ENCODE data around the gene CYTH1. TPM values are rescaled to one million over a fixed set of nuclear protein-coding genes. Genes with fewer than 3 reads are reported as not detected.
A peak's percentile ranks its signal among the peaks of the same experiment; 100 is the strongest.
"Not testable (repeated sequence)": the region's sequence is repeated elsewhere in the genome, so short reads cannot be mapped to it uniquely, and the experiment has no call there.

Gene CYTH1
- total RNA-seq, 1 donor from 2014 or later = 147 TPM

DNA sequence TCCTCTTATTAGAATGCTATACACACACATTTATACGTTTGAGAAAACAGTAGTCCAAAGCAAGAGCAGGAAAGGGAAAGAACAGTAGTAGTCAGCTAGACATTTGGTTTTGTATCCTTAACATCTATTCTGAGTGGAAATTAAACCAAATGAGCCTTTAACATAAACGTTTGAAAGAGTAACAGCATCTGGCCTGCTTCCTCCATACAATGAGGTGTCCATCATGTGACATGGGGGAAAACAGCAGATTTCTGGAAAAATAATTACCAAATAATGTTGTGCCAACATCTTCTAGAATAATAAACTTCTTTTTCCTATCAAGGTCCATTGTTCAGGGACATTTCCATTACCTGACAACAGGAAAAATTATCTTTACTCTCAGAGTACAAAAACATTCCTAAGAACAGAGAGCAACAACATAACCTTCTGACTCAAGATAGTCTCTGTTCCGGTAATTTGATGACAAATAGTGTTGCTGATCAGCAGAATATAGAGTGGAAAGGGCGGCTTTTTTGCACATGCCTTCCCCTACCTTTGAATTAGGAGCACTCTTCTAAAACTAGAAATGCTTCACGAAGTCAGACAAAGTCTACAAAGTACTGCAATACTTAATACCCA lies 20.2 kb downstream of the CYTH1 start:
- H3K36me3 Mint-ChIP-seq (ENCODE audit: low read depth) = peaks cover 19% of the 10 kb centered on the region
- H3K27me3 Mint-ChIP-seq (ENCODE audit: insufficient read depth) = no peaks in the 10 kb centered on the region
- H3K9me3 Mint-ChIP-seq = no peaks in the 10 kb centered on the region
- peak overlapping the region; percentile 85 for H3K27ac Mint-ChIP-seq
- no peak for DNase-seq (ENCODE audit: low spot score)
- H3K4me1 Mint-ChIP-seq (ENCODE audit: low read depth) = peaks cover 58% of the 10 kb centered on the region
- intact Hi-C loops (cut with micrococcal nuclease) = no loop called here
- peak overlapping the region; percentile 58 for H3K4me3 Mint-ChIP-seq

DNA sequence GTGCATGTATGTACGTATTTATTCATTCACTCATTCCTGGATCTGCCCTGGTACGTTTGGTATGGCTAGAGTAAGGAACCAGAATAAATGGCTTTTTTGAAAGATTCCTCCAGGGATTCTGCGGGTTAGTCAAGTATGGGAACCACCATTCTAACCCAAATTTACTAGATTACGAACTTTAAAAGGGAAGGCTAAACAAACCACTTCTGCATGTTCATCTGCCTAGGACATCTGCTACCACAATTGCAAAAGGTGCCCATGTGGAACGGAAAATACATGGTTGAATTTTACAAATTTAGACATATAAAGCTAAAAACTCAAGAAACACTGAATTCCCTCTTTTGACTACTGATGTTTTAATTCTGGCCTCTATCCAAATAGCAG lies 22.1 kb downstream of the CYTH1 start:
- no peak for DNase-seq (ENCODE audit: low spot score)
- intact Hi-C loops (cut with micrococcal nuclease) = loop anchor here (1.0 kb wide), 2 partner anchors 11 to 12 kb away; no protein-coding TSS in a partner anchor
- no peaks in the 10 kb centered on the region for H3K27me3 Mint-ChIP-seq (ENCODE audit: insufficient read depth)
- peaks cover 26% of the 10 kb centered on the region for H3K36me3 Mint-ChIP-seq (ENCODE audit: low read depth)
- no peaks in the 10 kb centered on the region for H3K9me3 Mint-ChIP-seq
- peak overlapping the region; percentile 91 for H3K27ac Mint-ChIP-seq
- peak overlapping the region; percentile 61 for H3K4me3 Mint-ChIP-seq
- peaks cover 71% of the 10 kb centered on the region for H3K4me1 Mint-ChIP-seq (ENCODE audit: low read depth)

DNA sequence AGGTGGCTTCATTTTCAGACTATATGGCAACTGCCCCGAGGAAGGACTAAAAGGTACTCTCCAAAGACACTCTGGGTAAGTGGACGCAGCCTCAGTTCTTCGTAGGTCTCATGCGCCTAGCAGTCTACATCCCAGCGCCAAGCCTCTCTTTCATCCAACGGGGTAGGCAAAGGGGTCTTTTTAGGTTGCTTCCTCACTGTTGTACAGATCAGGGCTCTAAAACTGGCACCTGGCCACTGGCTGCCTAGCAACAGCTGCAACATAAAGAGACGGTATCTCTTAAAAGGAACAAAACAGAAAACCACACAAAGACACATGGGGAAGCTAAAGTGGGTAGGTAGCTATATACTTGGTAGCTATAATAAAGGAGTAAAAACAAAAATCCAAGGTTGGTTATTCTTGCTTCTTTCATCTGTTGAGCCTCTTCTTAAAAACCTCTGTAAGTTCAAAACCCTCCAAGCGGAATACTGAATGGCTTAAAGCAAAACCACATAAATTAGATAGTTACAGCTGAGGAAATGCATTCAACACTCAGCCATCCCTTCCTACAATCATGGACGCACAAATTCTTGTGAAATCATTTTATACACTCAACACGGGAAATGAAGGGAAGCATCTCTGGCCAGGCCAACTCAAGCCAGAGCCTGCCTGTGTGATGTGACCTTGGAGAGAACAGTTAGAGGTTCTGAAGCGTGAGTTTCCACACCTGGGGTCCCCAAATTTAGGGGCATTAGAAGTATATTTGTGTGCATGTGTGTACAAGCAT lies 22.7 kb downstream of the CYTH1 start:
- Mint-ChIP-seq H3K4me3 (peak overlapping the region; percentile 61), H3K9me3 (no peaks in the 10 kb centered on the region), H3K36me3 (ENCODE audit: low read depth) (peaks cover 22% of the 10 kb centered on the region), H3K27me3 (ENCODE audit: insufficient read depth) (no peaks in the 10 kb centered on the region), H3K4me1 (ENCODE audit: low read depth) (peaks cover 65% of the 10 kb centered on the region), H3K27ac (peak overlapping the region; percentile 91)
- peak; percentile 61 for DNase-seq (ENCODE audit: low spot score)
- intact Hi-C loops (cut with micrococcal nuclease) = loop anchor here (1.0 kb wide), 2 partner anchors 11 to 12 kb away; no protein-coding TSS in a partner anchor

DNA sequence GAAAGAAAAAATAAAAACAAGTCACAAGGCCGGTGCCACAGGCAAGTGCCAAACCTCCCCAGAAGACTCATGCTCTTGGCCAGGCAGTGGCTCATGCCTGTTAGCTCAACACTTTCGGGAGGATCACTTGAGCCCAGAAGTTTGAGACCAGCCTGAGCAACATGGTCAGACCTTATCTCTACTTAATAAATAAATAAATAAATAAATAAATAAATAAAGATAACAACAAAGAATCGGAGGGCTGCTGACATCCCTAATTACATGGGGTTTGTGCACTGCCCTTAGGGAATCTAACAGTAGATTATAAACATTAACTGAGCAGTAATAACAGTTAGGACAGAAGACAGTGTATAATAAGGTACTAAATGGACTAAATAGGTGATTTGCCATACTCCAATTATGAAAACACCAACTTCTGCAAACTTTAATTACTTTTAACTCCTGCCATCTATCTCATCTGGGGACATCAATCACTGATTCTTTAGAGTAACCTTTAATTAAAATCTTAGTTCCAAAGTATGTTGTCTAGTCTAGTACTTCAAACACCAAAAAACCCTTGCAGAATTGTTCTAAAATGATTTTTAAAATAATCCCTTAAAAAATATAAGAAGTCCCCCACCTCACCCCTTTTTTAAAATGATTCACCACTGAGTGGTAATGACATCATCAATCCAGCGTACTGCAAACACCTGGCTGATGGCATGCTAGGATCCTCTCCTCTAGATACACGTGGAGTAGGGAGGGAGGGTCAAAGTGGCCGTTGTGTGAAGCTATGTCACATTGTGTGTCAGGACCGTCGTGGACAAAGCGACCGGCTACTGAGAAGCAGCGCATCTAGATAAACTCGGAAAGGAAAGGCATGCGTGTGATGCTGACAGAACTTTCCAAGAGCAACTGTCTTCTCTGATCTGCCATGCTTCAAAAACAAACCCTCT lies 28.5 kb downstream of the CYTH1 start:
- Mint-ChIP-seq H3K4me1 (ENCODE audit: low read depth) (peaks cover 78% of the 10 kb centered on the region), H3K4me3 (peak overlapping the region; percentile 32), H3K36me3 (ENCODE audit: low read depth) (peaks cover 24% of the 10 kb centered on the region), H3K27ac (peak overlapping the region; percentile 72), H3K9me3 (no peaks in the 10 kb centered on the region), H3K27me3 (ENCODE audit: insufficient read depth) (no peaks in the 10 kb centered on the region)
- no peak for DNase-seq (ENCODE audit: low spot score)
- intact Hi-C loops (cut with micrococcal nuclease) = no loop called here

DNA sequence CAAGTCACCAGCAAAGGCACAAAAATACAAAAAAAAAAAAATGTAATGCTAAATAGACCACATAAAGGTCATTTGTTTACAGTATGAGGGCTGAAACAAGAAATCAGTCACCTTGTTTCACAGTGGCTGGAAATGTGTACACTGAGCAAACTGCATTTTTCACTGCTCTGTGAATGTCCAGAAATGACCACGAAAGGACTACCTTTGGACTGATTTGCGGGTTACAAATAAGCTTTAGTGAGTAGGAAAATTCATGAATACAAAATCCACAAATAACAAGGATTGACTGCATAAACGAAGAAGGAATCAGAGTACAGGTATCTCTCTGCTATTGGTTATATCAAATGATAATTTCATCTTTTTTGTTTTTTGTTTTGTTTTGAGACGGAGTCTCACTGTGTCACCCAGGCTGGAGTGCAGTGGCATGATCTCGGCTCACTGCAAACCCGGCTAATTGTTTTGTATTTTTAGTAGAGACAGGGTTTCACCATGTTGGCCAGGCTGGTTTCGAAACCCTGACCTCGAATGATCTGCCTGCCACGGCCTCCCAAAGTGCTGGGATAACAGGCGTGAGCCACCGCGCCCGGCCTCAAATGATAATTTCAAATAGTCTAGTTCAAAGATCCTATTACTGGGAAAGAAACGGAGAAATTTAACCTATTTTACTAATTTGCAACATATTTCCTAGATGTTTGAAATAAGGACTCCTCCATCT lies 30.5 kb downstream of the CYTH1 start:
- Mint-ChIP-seq H3K36me3 (ENCODE audit: low read depth) (peaks cover 22% of the 10 kb centered on the region), H3K4me1 (ENCODE audit: low read depth) (peaks cover 81% of the 10 kb centered on the region), H3K9me3 (no peaks in the 10 kb centered on the region), H3K4me3 (peak overlapping the region; percentile 40), H3K27me3 (ENCODE audit: insufficient read depth) (no peaks in the 10 kb centered on the region), H3K27ac (peak overlapping the region; percentile 77)
- no peak for DNase-seq (ENCODE audit: low spot score)
- intact Hi-C loops (cut with micrococcal nuclease) = no loop called here

DNA sequence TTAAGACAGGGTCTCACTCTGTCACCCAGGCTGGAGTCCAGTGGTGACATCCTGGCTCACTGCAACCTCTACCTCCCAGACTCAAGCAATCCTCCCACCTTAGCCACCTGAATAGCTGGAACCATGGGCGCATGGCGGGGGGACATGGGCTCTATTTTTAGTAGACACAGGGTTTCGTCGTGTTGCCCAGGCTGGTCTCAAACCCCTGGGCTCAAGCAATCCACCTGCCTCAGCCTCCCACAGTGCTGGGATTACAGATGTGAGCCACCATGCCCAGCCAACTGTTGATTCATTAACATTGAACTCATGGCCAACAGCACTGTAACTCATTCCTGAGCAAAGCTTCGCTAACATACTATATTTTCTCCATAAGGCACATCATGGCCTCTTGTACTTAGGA lies 31.1 kb downstream of the CYTH1 start:
- DNase-seq (ENCODE audit: low spot score); H3K9me3 Mint-ChIP-seq; H3K4me3 Mint-ChIP-seq; intact Hi-C loops (cut with micrococcal nuclease); H3K27me3 Mint-ChIP-seq (ENCODE audit: insufficient read depth): not testable (repeated sequence)
- Mint-ChIP-seq H3K27ac (peak overlapping the region; percentile 77), H3K4me1 (ENCODE audit: low read depth) (peaks cover 82% of the 10 kb centered on the region), H3K36me3 (ENCODE audit: low read depth) (peaks cover 20% of the 10 kb centered on the region)

DNA sequence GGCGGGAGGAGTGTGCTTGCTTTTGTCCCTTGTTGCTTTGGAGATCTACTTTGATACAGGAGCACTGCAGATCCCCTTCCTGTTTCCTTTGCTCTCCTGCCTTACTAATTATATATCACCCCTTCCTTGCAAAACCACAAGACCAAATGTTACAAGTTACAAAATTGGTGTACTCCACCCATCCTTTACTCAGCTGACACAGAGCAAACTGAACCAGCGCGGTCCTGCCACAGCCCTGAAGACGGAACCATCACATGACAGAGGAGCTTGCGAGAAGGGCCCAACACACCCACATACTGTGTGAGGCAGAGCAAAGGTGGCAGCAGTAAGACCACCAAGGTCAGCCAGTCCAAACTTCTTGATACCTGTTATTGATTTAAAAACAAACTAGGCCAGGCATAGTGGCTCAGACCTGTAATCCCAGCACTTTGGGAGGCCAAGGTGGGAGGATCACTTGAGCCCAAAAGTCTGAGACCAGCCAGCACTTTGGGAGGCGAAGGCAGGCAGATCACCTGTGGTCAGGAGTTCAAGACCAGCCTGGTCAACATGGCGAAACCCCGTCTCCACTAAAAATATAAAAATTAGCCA lies 33.2 kb downstream of the CYTH1 start:
- no peaks in the 10 kb centered on the region for H3K9me3 Mint-ChIP-seq
- H3K27me3 Mint-ChIP-seq (ENCODE audit: insufficient read depth) = no peaks in the 10 kb centered on the region
- intact Hi-C loops (cut with micrococcal nuclease) = loop anchor here (1.0 to 2.0 kb wide), 9 partner anchors 10 to 393 kb away; no protein-coding TSS in a partner anchor
- H3K36me3 Mint-ChIP-seq (ENCODE audit: low read depth) = peaks cover 22% of the 10 kb centered on the region
- peak; percentile 83 for DNase-seq (ENCODE audit: low spot score)
- H3K4me1 Mint-ChIP-seq (ENCODE audit: low read depth) = peaks cover 93% of the 10 kb centered on the region
- H3K27ac Mint-ChIP-seq = peak overlapping the region; percentile 91
- H3K4me3 Mint-ChIP-seq = peak overlapping the region; percentile 66

DNA sequence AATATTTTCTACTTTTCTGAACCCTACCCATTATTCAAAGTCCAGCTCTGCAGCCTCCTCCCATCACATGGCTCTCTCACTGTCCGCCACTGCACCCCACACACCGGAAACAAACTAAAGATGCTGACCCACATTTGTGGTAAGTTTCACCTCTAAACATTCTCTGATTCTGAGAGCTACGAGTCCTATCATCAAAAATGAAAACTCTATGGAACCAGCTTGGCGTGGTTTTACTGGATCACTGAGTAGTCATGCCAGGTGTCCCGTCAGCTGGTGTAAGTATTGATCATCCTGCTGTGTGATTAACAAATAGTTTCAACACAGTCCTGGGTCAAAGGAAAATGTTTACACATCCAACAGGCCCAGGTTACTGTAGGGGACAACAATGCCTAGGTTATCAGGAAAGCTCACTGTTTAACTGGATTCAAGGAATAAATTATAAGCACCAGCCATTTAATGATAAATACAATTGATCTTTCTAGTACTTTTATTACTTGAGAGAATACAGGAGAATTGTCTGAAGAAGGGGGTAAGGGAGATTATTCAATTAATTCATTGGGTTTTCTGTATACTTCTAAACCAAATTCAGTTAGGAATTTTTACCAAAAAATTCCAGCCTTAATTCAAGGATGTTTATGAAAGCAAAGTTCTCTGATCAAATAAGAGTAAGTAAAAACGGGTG lies 33.9 kb downstream of the CYTH1 start:
- peak overlapping the region; percentile 91 for H3K27ac Mint-ChIP-seq
- H3K27me3 Mint-ChIP-seq (ENCODE audit: insufficient read depth) = no peaks in the 10 kb centered on the region
- peak overlapping the region; percentile 66 for H3K4me3 Mint-ChIP-seq
- peaks cover 94% of the 10 kb centered on the region for H3K4me1 Mint-ChIP-seq (ENCODE audit: low read depth)
- H3K9me3 Mint-ChIP-seq = no peaks in the 10 kb centered on the region
- peaks cover 22% of the 10 kb centered on the region for H3K36me3 Mint-ChIP-seq (ENCODE audit: low read depth)
- intact Hi-C loops (cut with micrococcal nuclease) = loop anchor here (1.0 to 2.0 kb wide), 9 partner anchors 11 to 392 kb away; no protein-coding TSS in a partner anchor
- DNase-seq (ENCODE audit: low spot score) = peak; percentile 44

DNA sequence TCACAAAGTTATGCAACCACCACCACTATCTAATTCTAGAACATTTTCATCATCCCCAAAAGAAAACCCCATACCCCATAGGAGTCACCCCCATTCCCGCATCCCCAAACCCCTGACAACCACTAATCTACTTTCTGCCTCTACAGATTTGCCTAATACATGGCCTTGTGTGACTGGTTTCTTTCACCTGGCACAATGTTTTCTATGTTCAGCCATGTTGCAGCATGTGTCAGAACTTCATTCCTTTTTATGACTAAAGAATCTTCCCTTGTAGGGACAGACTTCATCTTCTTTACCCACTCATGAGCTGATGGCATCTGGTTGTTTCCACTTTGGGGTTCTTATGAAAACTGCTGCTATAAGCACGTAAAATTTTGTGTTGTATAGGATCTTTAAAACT lies 34.6 kb downstream of the CYTH1 start:
- H3K36me3 Mint-ChIP-seq (ENCODE audit: low read depth) = peaks cover 21% of the 10 kb centered on the region
- no peaks in the 10 kb centered on the region for H3K27me3 Mint-ChIP-seq (ENCODE audit: insufficient read depth)
- no peaks in the 10 kb centered on the region for H3K9me3 Mint-ChIP-seq
- intact Hi-C loops (cut with micrococcal nuclease) = no loop called here
- peak overlapping the region; percentile 91 for H3K27ac Mint-ChIP-seq
- peaks cover 92% of the 10 kb centered on the region for H3K4me1 Mint-ChIP-seq (ENCODE audit: low read depth)
- H3K4me3 Mint-ChIP-seq = peak overlapping the region; percentile 29
- no peak for DNase-seq (ENCODE audit: low spot score)

DNA sequence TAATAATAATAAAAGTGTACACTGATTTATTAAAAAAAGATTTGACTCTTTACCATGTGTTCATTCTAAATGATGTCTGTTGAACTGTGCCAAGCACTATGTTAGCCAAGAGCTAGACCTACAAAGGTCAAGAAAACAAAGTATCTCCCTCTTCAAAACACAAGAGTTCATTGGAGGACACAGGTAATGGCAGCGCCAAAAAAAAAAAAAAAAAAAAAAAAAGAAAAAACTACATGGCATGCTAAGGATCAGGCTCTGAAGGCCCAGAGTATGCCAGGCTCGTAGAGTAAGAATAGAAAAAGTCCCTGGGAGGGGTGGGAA lies 35.2 kb downstream of the CYTH1 start:
- DNase-seq (ENCODE audit: low spot score) = no peak
- Mint-ChIP-seq H3K27ac (peak overlapping the region; percentile 91), H3K4me3 (peak overlapping the region; percentile 29), H3K27me3 (ENCODE audit: insufficient read depth) (no peaks in the 10 kb centered on the region), H3K36me3 (ENCODE audit: low read depth) (peaks cover 18% of the 10 kb centered on the region), H3K4me1 (ENCODE audit: low read depth) (peaks cover 91% of the 10 kb centered on the region), H3K9me3 (no peaks in the 10 kb centered on the region)
- intact Hi-C loops (cut with micrococcal nuclease) = no loop called here

DNA sequence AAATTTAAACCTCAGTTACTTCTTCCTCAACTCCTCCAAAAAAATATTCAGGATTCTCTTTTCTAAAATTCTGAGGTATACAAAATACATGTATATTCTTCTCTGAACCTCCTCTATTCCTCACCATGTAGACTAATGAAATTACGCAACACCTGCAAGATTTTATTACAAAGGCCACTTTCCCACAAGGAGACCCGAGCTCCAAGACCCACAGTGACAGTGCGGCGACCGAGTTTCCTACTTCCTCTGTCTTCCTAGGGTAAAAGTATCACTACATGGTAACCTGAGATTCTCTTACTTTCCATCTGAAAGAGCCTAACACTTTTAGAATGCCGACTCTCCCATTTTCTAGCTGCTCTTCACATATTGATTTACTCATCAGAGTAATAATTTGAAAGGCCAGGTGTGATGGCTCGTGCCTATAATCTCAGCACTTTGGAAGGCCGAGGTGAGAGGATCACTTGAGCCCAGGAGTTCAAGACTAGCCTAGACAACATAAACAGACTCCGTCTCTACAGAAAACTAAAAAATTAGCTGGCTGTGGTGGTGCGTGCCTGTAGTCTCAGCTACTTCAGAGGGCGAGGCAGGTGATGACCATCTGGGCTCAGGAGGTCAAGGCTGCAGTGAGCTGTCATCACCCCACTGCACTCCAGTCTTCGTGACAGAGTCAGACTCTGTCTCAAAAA lies 35.7 kb downstream of the CYTH1 start:
- peaks cover 91% of the 10 kb centered on the region for H3K4me1 Mint-ChIP-seq (ENCODE audit: low read depth)
- intact Hi-C loops (cut with micrococcal nuclease) = no loop called here
- H3K36me3 Mint-ChIP-seq (ENCODE audit: low read depth) = peaks cover 16% of the 10 kb centered on the region
- H3K9me3 Mint-ChIP-seq = no peaks in the 10 kb centered on the region
- no peak overlapping the region for H3K4me3 Mint-ChIP-seq
- H3K27me3 Mint-ChIP-seq (ENCODE audit: insufficient read depth) = no peaks in the 10 kb centered on the region
- DNase-seq (ENCODE audit: low spot score) = no peak
- H3K27ac Mint-ChIP-seq = peak overlapping the region; percentile 75
